SIG-M5 treated with dmso at 0.1 percent for 504 hours (cell line): ENCODE data around the gene CUL5.
"Not testable (repeated sequence)": the region's sequence is repeated elsewhere in the genome, so short reads cannot be mapped to it uniquely, and the experiment has no call there.

ENCODE experiments used
- DNase-seq: peaks from one replicate; lab custom pipeline; 2025; ENCODE audit not compliant: unreplicated experiment; lab: John Stamatoyannopoulos, UW

The CUL5 gene

GRCh38 chr11:108111126-108111525 lies 102.4 kb downstream of the CUL5 start:
- no peak for DNase-seq

DNA sequence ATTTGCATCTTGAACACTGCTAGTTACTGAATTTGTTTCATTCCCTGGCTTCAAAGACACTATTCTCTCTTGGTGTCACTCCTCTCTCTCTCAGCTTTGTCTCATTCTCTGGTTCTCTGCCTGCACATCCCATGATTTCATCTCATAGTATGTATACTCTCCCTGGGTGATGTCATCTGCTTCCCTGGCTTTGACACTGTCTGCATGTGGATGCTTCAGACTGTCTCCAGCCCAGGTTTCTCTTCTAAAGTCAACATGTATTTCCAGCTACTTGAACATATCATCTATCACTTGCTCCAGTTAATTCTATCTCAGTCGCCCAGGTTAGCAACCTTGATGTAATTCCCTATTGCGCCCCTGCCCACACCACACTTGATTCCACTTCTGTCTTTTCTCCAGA lies 103.4 kb downstream of the CUL5 start:
- no peak for DNase-seq

DNA sequence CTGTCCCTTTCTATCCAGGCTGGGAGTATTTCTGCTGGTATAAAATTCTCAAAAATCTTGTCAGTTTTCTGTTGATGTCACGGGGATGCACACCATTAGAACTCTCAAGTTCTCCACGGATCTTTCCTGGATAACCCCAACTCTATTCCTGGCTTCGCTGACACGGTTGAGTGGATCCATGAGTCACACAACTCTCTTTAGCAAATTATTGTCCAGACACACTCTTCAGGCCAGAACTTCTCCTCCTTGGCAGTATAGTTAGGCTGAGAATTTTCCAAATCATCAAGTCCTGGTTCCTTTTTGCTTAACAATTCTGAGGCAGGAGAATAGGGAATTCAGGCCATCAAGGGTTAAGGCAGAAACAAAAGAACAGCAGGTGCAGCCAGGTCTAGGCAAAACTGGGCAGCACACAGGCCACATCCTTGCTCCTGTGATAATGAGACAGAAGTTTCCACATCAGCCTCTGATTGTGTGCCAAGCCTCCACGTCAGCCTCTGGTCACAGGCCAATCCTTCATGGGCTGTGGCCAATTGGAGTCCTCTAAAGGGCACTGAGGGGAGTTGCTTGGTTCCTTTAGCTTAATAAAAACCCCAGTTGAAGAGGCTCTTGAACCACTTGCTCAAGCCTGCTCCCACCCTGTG lies 106.9 kb downstream of the CUL5 start:
- DNase-seq = no peak

DNA sequence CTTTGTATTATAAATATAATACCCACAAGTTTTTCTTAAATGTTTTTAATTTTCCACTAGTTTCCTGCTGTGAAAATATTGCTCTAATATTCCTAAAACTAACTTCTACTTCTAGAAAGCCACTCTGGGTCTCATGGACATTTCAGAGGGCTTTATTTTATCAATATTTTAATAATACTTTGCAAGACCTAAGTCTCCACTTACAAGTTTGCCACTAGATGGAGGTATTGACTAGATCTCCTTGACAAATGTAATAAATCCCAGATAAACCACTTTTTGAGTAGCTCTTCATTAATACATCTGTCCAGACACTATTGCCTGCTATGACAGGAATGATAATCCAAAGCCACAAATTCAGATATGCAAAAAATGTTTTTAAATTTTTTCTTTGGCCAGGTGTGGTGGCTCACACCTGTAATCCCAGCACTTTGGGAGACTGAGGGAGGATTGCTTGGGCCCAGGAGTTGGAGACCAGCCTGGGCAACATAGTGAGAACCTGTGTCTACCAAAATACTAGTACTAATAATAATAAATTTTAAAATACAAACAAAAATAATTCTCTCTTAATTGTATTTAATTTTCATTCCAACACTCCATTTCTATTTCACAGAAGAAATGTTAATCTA lies 109.2 kb downstream of the CUL5 start:
- DNase-seq = peak; percentile 42

DNA sequence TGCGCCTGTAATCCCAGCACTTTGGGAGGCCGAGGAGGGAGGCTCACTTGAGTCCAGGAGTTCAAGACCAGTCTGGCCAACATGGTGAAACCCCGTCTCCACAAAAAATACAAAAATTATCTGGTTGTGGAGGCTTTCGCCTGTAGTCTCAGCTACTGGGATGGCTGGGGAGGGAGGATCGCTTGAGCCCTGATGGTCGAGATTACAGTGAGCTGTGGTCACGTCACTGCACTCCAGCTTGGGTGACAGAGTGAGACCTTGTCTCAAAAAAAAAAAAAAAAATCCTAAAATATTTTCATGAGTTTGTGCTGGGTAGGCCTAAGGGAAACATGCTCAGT lies 112.2 kb downstream of the CUL5 start:
- not testable (repeated sequence) for DNase-seq

GRCh38 chr11:108121274-108122155 lies 112.8 kb downstream of the CUL5 start, which contains the start of gene ACAT1:
Gene ACAT1, plus strand, starts transcription at chr11:108121567. Its CDS starts 40 bp downstream, at chr11:108121607.
- peak; percentile 78 for DNase-seq

GRCh38 chr11:108122166-108122628 lies 113.5 kb downstream of the CUL5 start:
- DNase-seq = no peak

DNA sequence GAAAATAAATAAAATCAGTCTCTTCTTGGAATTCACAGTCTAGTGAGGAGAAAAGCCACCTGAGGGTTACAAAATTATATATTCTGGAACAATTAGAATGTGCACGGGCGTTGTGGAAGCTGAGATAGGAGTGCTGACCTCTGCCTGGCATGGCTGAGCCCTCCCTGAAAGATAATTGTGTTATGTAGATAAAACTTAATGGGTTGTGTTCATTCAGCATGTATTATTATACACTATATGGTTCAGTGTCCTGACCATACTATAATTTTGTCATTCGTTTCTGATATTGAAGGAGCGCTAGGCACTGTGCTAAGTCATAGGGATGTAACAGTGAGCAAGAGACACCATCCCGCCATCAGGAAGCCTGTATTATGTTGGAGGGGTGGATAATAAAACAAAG lies 116.4 kb downstream of the CUL5 start:
- no peak for DNase-seq

DNA sequence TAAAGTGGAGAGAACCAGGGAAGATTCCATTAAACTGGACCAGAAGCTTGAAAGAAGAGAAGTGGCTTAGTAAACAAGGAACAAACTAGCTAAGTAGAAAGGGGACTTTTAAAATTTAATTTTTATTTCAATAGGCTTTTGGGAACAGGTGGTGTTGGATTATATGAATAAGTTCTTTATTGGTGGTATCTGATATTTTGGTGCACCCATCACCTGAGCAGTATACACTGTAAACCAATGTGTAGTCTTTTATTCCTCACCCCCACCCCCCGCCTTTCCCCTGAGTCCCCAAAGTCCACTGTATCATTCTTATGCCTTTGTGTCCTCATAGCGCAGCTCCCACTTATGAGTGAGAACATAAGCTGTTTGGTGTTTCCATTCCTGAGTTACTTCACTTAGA lies 120.1 kb downstream of the CUL5 start:
- no peak for DNase-seq

GRCh38 chr11:108131993-108132392 lies 123.3 kb downstream of the CUL5 start:
- no peak for DNase-seq

- DNase-seq = not testable (repeated sequence)
Measured at GRCh38 chr11:108132993-108133538, 124.4 kb downstream of the CUL5 start.

GRCh38 chr11:108135845-108136544 lies 127.3 kb downstream of the CUL5 start:
- DNase-seq = no peak

DNA sequence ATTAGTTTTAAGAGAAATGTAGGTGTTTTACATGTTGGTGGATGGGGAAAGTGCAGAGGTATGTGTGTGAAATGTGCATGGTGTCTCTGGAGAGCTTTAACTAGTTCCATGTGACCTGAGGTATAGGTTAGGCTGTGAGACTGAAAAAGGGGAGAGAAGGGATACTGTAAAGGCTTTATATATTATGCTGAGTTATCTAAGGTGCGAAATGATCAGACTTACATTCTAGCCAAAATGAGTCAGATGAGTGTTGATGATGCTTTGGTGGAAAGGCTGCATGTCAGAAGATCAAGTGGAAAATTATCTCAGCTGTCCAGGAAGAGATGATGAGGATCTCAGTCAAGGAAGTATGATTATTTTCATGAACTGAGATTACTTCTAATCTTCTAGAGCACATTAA lies 128.5 kb downstream of the CUL5 start:
- DNase-seq = no peak

DNA sequence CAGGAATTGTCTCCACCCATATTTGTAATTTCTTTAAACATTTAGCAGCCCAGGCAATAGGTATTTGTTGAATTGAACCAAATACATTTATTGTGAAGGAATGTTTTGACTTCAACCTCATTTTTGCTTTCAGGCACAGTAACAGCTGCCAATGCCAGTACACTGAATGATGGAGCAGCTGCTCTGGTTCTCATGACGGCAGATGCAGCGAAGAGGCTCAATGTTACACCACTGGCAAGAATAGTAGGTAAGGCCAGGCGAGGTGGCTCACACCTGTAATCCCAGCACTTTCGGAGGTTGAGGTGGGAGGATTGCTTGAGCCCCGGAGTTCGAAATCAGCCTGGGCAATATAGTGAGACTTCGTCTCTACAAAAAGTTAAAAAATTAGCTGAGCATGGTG lies 133.6 kb downstream of the CUL5 start:
- DNase-seq = no peak

DNA sequence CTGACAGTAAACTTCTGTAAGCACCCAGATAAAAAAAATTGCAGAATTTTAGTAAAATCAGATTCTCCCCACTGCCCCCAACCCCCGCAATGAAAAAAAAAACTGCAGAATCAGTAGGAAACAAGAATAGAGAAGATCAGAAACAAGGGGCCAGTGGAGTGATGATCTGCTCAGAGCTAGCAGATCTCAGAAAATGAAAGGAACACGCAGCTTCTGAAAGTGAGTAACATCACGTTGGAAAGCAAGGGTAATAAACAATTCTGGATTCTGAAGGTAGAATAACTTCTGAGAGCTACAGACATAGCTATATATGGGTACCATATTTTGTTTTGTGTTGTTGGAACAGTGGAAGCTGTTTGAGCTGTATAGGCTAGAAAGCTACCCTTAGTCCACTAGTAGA lies 135.9 kb downstream of the CUL5 start:
- no peak for DNase-seq

DNA sequence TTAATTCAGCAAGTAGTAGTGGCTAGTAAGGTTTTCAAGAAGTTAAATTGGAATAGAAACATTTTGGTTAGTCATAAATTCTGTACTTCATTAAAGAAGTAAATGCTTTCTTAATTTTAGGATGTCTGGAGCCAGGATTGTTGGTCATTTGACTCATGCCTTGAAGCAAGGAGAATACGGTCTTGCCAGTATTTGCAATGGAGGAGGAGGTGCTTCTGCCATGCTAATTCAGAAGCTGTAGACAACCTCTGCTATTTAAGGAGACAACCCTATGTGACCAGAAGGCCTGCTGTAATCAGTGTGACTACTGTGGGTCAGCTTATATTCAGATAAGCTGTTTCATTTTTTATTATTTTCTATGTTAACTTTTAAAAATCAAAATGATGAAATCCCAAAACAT lies 138.5 kb downstream of the CUL5 start:
- DNase-seq = no peak

DNA sequence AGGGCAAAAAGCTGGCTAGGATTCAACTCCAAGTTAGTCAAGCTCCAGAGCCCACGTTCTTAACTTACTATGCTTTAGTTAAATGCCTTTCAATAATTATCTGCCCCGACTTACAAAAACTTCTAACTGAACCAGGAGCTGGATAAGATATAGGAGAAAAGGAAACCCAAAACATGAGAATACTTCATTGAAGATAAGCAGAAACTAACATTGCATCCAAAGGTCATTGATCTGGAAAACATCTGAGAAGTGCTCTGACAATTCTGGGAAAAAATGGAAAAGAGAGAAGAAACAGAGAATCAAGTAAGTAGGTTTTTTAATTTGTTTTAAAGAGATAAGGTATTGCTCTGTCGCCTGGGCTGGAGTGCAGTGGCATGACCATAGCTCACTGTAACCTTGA lies 139.9 kb downstream of the CUL5 start:
- no peak for DNase-seq

DNA sequence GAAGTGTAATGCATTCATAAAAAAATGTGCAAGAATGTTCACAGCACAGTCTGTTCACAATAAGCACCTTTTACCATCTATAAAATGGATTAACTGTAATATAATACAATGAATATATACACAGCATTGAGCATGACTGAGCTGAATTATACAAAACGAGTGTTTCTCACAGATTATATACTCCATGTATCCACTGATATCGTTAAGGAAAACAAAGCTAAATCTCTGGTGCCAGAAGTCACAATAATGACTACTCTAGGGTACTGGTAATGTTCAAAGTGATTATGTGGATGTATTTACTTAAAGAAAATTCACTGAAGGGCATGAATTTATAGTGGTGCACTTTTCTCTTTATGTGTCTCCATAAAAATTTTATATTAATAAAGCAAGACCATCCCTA lies 145.9 kb downstream of the CUL5 start:
- no peak for DNase-seq
